HG03108 (cell line): Measurements from ENCODE around the gene NXN.
"Not testable (repeated sequence)": the region's sequence is repeated elsewhere in the genome, so short reads cannot be mapped to it uniquely, and the experiment has no call there.

Experiments
- ATAC-seq: cut with Tn5 transposase; IDR thresholded peaks from one replicate; pipeline ENCODE4 v1.9.1; 2021; ENCODE audit warnings: moderate library complexity; ENCODE audit not compliant: unreplicated experiment

NXN gene

GRCh38 chr17:838486-838885 lies 141.1 kb downstream of the NXN start:
- no peak for ATAC-seq

- ATAC-seq, result no peak
Observed at GRCh38 chr17:836151-836550, 143.4 kb downstream of the NXN start.

- not testable (repeated sequence) for ATAC-seq
Observed at GRCh38 chr17:835721-836120, 143.9 kb downstream of the NXN start.

- no peak for ATAC-seq
Observed at GRCh38 chr17:835263-835662, 144.3 kb downstream of the NXN start.

- no peak for ATAC-seq
Observed at GRCh38 chr17:834136-834535, 145.4 kb downstream of the NXN start.

GRCh38 chr17:830950-831349 lies 148.6 kb downstream of the NXN start:
- no peak for ATAC-seq

GRCh38 chr17:830381-830780 lies 149.2 kb downstream of the NXN start:
- no peak for ATAC-seq

GRCh38 chr17:829614-830013 lies 150.0 kb downstream of the NXN start:
- ATAC-seq, result not testable (repeated sequence)

- no peak for ATAC-seq
Observed at GRCh38 chr17:828761-829160, 150.8 kb downstream of the NXN start.

GRCh38 chr17:826778-827177 lies 152.8 kb downstream of the NXN start:
- ATAC-seq, result no peak

- ATAC-seq, result no peak
Observed at GRCh38 chr17:825216-825615, 154.4 kb downstream of the NXN start.

GRCh38 chr17:824378-824777 lies 155.2 kb downstream of the NXN start:
- ATAC-seq, result no peak

GRCh38 chr17:823501-823902 lies 156.1 kb downstream of the NXN start:
- no peak for ATAC-seq

- ATAC-seq, result no peak
Observed at GRCh38 chr17:819251-819650, 160.3 kb downstream of the NXN start.

- no peak for ATAC-seq
Observed at GRCh38 chr17:814371-814770, 165.2 kb downstream of the NXN start.

GRCh38 chr17:812638-813204 lies 166.9 kb downstream of the NXN start:
- ATAC-seq, result no peak

GRCh38 chr17:811051-811784 lies 168.4 kb downstream of the NXN start:
- ATAC-seq, result no peak

- no peak for ATAC-seq
Observed at GRCh38 chr17:807523-808294, 171.9 kb downstream of the NXN start.

GRCh38 chr17:806781-807522 lies 172.6 kb downstream of the NXN start:
- ATAC-seq, result no peak

GRCh38 chr17:806346-806745 lies 173.2 kb downstream of the NXN start:
- no peak for ATAC-seq

- ATAC-seq, result not testable (repeated sequence)
Observed at GRCh38 chr17:805886-806285, 173.7 kb downstream of the NXN start.
